Measurements from ENCODE around the gene SLC25A21. TPM values are rescaled to one million over a fixed set of nuclear protein-coding genes. Genes with fewer than 3 reads are reported as not detected.
"Not testable (repeated sequence)": the region's sequence is repeated elsewhere in the genome, so short reads cannot be mapped to it uniquely, and the experiment has no call there.

The SLC25A21 gene
- 0.81 and 1.5 TPM in 2 replicates for total RNA-seq

DNA sequence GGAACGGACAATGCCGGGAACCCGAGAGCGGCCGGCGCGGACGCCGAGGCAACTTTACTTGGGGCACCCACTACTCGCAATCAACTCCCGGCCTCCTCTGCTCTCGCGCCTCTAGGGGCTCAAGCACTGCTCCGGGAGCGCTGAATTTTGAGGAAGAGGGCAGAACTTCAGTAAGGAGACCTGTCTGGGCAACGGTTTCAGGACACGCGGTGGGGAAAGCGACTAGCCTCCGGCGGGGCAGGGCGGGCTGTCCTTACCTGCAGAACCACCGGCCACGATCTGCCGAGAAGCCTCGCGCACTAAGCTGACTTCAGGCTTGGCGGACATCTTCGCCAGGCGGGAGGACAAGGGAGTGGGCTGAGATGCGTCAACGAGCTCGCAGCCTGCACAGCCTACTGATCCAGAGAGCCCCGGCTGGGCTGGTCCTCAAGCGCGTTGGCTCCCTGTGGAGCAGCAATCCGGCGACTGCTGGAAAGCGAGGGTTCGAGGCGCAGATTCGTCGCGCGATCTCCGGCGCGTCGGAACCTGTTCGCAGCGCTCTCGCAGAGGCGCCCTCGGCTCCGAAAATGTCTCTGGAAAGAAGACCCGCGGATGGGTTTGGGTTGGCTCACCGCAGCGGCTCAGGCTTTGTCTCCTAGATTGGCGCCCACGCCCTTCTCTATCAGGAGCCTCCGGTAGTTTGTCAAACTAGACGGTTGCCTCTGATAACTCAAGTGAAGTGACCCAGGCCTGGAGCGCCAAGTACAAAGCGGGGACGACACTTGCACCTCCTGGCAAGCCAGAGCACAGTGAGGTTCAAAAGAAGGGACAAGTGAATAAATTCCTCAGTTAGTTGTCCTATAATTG is at the start of gene SLC25A21:
Gene SLC25A21 (minus strand): TSS at position 583 of the 846 bp plus-strand sequence.
- TF ChIP-seq, protein P1, sequence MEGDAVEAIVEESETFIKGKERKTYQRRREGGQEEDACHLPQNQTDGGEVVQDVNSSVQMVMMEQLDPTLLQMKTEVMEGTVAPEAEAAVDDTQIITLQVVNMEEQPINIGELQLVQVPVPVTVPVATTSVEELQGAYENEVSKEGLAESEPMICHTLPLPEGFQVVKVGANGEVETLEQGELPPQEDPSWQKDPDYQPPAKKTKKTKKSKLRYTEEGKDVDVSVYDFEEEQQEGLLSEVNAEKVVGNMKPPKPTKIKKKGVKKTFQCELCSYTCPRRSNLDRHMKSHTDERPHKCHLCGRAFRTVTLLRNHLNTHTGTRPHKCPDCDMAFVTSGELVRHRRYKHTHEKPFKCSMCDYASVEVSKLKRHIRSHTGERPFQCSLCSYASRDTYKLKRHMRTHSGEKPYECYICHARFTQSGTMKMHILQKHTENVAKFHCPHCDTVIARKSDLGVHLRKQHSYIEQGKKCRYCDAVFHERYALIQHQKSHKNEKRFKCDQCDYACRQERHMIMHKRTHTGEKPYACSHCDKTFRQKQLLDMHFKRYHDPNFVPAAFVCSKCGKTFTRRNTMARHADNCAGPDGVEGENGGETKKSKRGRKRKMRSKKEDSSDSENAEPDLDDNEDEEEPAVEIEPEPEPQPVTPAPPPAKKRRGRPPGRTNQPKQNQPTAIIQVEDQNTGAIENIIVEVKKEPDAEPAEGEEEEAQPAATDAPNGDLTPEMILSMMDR (conservative IDR thresholded peaks at IDR 0.05; ENCODE audit: low read depth, low read length): no peak
- peak; percentile 31 for DNase-seq (ENCODE audit: low read depth)
- peak within 1 kb of the TSS; percentile 91 for H3K4me3 ChIP-seq (ENCODE audit: low read depth, low read length)

DNA sequence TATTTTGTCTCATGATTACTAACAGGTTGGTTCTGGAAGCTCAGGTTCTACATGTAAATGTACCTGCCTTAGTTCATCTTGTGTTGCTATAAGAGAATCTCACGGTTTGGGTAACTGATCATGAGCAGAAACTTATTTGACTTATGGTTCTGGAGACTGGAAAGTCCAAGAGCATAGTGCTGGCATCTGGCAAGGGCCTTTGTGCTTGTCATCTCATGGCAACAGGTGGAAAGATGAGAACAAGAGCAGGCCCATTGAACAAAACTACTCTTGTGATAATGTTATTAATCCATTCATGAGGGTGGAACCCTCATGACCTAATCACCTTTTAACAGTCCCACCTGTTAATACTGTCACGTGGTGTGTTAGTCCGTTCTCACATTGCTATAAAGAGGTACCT is 48.7 kb upstream of the SLC25A21 start:
- DNase-seq (ENCODE audit: low read depth): no peak
- no peak overlapping the region for H3K4me3 ChIP-seq (ENCODE audit: low read depth, low read length)
- TF ChIP-seq, protein P1 (conservative IDR thresholded peaks at IDR 0.05; ENCODE audit: low read depth, low read length): no peak

DNA sequence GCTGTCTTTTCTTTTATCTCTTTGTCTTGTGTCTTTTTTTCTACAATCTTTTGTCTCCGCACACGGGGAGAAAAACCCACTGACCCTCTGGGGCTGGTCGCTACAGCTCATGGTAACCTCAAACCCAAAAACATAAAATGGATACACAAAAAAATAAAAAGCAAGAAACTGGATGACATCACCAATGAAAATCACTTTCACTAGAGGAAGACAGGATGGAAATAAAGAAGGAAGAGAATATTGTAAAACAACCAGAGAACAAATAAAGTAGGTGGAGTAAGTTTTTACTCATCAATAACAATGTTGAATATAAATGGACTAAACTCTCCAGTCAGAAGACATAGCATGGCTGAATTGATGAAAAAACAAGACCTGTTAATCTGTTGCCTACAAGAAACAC is 42.9 kb upstream of the SLC25A21 start:
- DNase-seq (ENCODE audit: low read depth): no peak
- TF ChIP-seq, protein P1 (conservative IDR thresholded peaks at IDR 0.05; ENCODE audit: low read depth, low read length): no peak

DNA sequence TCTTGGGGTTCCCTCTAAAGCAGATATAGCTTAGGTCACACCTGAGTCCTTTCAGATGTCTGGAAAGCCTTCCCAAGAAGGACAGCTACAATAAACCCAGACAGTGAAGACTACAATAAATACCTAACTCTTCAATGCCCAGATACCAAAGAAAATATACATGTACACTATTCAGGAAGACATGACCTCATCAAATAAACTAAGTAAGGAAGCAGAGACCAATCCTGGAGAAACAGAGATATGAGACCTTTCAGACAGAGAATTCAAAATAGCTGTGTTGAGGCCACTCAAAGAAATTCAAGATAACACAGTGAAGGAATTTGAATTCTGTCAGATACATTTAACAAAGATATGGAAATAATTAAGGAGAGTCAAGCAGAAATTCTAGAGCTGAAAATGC is 40.6 kb upstream of the SLC25A21 start:
- H3K4me3 ChIP-seq (ENCODE audit: low read depth, low read length): no peak overlapping the region
- DNase-seq (ENCODE audit: low read depth): no peak
- TF ChIP-seq, protein P1 (conservative IDR thresholded peaks at IDR 0.05; ENCODE audit: low read depth, low read length): no peak

More for the DNA sequence above, 42.9 kb upstream of the SLC25A21 start:
- H3K4me3 ChIP-seq (ENCODE audit: low read depth, low read length): no peak overlapping the region

DNA sequence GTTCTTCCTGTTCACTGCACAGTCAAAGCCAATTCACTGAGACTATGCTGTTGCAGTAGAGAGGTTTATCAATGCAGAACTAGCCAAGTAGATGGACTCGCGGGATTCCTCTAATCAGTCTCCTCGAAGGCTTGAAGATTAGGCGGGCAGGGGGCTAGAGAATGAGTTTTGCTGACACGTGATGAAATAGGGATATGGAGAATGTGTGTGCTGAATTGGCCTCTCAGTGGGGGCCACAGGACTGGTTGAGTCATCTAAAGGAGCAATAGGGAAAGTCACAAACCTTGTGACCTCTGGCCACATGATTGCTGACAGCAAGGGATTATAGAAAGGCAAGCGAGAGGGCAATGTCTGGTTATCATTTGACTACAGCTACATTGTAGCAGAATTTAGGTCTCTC is 38.0 kb upstream of the SLC25A21 start:
- H3K4me3 ChIP-seq (ENCODE audit: low read depth, low read length): no peak overlapping the region
- TF ChIP-seq, protein P1 (conservative IDR thresholded peaks at IDR 0.05; ENCODE audit: low read depth, low read length): no peak
- no peak for DNase-seq (ENCODE audit: low read depth)

DNA sequence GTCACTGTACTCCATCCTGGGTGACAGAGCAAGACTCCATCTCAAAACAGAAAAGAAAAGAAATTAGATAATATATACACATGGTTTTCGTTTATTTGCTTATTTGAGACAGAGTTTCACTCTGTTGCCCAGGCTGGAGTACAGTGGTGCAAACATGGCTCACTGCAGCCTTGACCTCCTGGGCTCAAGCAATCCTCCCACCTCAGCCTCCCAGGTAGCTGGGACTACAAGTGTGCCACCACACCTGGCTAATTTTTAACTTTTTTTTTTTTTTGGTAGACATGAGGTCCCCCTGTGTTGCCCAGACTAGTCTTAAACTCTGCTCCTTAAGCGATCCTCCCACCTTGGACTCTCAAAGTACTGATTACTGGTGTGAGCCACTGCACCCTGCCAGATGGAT is 37.2 kb upstream of the SLC25A21 start:
- not testable (repeated sequence) for DNase-seq (ENCODE audit: low read depth); H3K4me3 ChIP-seq (ENCODE audit: low read depth, low read length)

DNA sequence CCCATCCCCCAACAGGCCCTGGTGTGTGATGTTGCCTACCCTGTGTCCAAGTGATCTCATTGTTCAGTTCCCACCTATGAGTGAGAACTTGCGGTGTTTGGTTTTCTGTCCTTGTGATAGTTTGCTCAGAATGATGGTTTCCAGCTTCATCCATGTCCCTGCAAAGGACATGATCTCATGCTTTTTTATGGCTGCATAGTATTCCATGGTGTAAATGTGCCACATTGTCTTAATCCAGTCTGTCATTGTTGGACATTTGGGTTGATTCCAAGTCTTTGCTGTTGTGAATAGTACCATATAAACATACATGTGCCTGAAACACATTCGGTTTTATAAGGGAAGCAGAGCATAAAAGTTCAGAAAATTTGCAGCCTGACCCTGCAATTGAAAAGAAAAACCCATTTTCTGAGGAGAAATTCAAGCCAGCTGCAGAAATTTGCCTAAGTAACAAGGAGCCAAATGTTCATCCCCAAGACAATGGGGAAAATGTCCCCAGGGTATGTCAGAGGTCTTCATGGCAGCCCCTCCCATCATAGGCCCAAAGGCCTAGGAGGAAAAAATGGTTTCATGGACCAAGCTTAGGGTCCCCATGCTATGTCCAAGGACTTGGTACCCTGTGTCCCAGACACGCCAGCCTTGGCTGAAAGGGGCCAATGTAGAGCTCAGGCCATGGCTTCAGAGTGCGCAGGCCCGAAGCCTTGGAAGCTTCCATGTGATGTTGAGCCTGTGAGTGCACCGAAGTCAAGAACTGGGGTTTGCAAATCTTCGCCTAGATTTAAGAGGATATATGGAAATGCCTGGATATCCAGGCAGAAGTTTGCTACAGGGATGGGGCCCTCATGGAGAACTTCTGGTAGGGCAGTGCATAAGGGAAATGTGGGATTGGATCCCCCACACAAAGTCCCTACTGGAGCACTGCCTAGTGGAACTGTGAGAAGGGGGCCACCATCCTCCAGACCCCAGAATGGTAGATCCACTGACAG is 33.5 kb upstream of the SLC25A21 start:
- DNase-seq (ENCODE audit: low read depth); H3K4me3 ChIP-seq (ENCODE audit: low read depth, low read length): not testable (repeated sequence)

All from epithelial cell of proximal tubule (primary cell).